Measurements from ENCODE around the gene ABCA2.
"Not testable (repeated sequence)": the region's sequence is repeated elsewhere in the genome, so short reads cannot be mapped to it uniquely, and the experiment has no call there.

ABCA2 gene

DNA sequence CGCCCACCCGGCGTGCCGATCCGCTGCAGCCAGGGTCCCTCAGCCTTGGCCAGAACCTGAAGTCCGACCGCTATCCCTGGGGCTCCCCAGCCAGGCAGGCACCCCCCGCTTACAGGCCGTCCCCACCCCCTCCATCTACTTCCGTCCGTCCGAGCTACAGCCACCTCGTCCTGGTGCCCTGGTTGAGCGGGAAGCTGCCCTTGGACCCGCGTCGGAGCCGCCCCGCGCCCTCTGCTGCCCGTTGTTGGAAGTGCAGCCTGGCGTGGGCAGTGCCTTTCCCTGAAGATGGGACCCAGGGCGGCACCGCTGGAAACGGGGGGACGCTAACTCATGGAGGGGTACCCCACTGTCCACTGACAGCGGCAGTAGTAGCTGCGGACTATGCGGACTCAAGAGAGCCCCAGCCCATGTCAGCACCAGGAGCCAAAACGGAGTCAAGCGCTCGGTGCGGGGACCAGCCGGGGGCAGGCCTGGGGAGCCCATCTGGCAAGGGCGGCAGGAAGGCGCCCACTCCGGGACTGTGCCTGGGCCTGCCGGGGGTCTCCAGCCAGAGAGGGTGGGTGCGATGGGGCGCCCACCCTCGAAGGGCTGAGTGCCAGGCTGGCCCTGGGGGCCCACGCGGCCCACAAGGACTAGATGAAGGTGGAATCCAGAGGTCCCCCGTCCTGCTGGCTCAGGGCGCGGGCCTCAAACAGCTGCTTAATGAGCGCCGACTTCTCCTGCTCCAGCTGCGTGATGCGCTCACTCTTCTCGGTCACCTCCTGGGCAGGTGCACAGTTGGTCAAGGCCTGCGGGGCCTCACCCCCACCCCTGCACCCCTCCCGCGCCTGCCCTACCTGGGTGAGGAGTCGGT is 36.2 kb upstream of the ABCA2 start:
- no peak for DNase-seq (ENCODE audit: low read depth, low spot score)

DNA sequence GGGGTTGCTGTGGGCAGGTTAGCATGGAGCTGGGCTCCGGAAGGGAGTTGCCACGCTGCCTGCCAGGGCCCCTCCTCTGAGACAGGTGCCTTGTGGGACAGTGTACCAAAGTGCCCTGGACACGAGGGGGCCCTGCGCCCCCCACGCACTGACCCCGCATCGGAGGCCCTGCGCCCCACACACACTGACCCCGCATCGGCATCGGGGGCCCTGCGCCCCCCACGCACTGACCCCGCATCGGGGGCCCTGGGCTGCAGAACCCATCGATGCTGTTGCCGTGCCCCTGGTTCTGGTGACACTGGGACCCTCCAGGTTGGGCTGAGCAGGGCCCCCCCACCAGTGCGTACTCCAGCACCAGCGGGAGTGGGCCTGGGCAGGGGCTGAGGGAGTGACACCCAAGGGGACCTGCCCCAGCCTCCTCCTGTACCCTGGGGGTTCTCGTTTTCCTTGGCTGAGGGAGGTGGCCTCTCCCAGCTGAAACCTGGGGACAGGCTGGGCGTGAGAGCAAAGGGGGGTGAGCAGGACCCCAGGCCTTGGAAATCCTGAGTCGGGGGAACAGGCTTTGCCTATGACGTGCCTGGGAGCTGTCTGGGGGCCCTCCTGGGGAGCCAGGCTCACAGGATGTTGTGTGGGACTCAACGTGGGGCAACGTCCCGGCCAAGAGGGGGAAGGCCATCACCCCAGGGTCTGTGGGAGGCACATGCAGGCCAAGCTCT is 35.4 kb upstream of the ABCA2 start:
- DNase-seq (ENCODE audit: low read depth, low spot score) = no peak

- DNase-seq (ENCODE audit: low read depth, low spot score) = not testable (repeated sequence)
Measured at GRCh38 chr9:137062798-137063197, 34.8 kb upstream of the ABCA2 start.

DNA sequence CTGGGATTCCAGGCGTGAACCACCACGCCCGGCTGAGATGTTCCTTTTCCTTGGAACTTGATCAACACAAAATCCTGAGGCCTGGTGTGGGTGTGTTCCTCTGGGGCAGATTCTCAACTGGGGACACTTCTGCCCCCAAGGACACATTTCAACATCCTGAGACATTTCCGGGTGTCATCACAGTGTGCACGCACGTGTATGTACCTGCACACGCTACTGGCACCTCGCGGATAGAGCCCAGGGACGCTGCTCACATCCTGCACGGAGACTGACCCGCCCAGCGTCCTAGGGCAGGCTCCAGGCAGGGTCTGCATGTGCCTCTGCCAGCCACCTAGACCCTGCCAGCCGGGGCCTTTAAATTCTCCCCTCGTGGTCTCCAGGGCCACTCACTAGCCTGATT is 34.3 kb upstream of the ABCA2 start:
- DNase-seq (ENCODE audit: low read depth, low spot score) = no peak

- DNase-seq (ENCODE audit: low read depth, low spot score) = no peak
Measured at GRCh38 chr9:137058521-137059234, 30.6 kb upstream of the ABCA2 start.

DNA sequence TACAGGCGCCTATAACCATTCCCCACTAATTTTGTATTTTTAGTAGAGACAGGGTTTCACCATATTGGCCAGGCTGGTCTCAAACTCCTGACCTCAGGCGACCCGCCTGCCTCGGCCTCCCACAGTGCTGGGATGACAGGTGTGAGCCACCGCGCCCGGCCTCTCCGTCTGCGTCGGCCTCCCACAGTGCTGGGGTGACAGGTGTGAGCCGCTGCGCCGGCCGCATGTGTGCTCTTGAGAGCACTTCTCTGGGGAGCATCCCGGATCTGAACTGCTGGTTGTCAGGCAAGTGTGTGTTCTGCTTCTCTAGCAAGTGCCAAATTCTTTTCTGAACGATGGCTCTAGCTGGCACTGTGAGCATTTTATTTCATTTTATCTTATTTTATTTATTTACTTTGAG is 29.5 kb upstream of the ABCA2 start:
- no peak for DNase-seq (ENCODE audit: low read depth, low spot score)

- no peak for DNase-seq (ENCODE audit: low read depth, low spot score)
Measured at GRCh38 chr9:137056739-137057415, 28.8 kb upstream of the ABCA2 start.

GRCh38 chr9:137055385-137056364 is 27.6 kb upstream of the ABCA2 start:
- no peak for DNase-seq (ENCODE audit: low read depth, low spot score)

DNA sequence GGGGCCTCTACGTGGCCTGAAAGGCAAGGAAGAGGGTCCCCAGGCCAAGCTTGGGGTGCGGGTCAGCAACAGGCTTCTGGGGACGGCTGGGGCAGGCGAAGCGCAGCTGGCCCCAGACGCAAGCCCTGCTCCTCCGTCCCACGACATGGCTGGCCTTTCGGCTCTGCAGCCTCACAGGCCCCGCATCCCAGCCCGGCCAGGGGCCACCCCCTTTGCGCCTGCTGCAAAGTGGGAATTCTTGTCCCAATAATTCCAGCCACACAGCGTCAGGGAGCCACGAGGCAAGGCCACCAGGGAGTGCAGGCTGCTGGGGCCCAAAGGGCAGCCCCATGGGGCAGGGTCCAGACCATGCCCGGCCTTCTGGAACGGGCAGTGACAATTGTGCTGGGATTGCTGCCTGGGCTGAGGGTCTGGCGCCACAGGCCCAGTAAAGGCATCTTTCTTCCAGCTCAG is 26.9 kb upstream of the ABCA2 start:
- DNase-seq (ENCODE audit: low read depth, low spot score) = no peak

GRCh38 chr9:137053944-137054931 is 26.2 kb upstream of the ABCA2 start, which contains the start of gene ENTPD2:
Gene ENTPD2, minus strand, starts transcription at chr9:137054061. Its CDS starts 64 bp downstream, at chr9:137053997.
- no peak for DNase-seq (ENCODE audit: low read depth, low spot score)

DNA sequence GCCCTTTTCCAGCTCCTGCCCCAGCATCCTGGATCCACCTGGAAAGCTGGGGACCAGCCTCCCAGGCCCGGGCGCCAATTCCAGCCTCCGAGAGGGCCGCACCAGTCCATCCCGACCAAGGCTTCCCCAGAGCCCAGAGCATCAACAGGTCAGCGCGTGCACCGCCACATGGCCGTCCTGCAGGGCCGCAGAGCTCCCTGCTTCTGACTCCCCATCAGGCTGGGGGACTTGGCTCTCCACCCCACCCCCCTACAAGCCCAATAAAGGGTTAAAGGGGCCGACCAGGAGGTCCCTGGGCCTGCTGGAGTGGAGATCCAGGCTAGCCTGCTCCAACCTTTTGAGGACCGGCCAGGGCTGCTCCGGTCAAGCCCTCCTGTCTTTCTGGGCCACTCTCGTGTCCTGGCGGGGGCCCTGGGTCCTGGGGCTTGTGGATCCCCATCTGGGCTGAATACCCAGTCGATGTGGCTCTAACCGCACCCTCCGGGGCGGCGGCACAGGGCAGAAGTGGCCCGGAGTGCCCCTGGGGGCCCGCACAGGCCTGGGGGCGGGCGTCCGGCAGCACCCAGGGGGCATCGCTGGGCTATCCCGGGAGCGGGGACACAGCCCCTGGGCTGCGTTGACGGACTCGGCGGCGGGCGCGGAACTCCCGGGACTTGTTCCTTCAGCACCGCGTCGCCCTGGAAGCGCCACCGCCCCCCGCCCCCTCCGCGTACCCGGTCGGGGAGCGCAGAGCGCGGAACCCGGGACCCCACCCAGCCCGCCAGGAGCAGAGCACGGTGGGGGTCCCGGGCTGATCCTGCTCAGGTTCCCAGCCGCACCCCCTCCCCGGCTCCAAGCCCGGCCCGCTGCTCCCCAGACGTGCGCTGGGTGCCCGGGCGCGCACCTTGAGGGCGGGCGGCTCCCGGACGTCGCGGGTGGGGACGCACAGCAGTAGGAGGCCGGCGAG is 25.2 kb upstream of the ABCA2 start:
- DNase-seq (ENCODE audit: low read depth, low spot score) = no peak

DNA sequence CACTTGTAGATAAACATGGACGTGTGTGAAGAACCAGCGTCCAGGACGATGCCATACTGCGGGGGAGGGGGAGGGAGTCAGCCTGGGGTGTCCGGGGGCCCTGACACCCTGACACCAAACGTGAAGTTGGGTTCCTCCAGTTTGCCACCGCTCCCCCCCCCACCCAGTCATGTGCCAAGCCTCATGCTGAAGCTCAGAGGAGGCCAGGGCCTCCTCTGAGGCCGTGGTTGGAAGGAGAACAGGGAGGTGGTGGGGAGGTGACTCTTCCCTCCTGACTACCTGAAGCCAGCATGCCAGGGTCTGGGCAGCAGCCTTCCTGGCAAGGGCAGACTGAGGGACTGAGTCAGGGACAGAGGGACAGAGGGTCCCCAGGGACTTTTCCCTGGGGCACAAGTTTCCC is 24.3 kb upstream of the ABCA2 start:
- DNase-seq (ENCODE audit: low read depth, low spot score) = no peak

- DNase-seq (ENCODE audit: low read depth, low spot score) = no peak
Measured at GRCh38 chr9:137051145-137051724, 23.2 kb upstream of the ABCA2 start.

DNA sequence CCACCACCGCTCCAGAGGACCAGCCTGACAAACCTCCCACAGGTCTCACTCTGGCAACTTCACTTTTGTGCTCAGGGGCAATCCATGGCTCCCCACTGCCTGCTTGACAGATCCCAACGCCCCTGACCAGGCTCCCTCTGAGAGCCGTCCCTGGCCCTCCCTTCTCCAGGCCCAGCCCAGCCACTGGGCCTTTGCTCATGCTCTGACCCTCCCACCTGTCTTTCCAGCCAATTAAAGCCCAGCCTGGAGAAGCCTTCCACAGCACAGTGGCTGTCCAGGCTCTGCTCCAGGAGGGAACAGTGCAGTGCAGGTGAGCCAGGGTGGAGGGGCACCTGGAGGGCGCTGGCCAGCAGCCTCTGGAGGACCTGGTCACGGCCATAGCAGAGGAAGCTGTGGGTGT is 22.5 kb upstream of the ABCA2 start:
- DNase-seq (ENCODE audit: low read depth, low spot score) = no peak

- DNase-seq (ENCODE audit: low read depth, low spot score) = no peak
Measured at GRCh38 chr9:137049544-137050449, 21.8 kb upstream of the ABCA2 start.

GRCh38 chr9:137048655-137049543 is 20.9 kb upstream of the ABCA2 start:
- DNase-seq (ENCODE audit: low read depth, low spot score) = no peak

Data from activated naive CD8-positive, alpha-beta T cell treated with anti-CD3 and anti-CD28 coated beads, Interleukin-2, amount 50 U/mL, for 16 hours (primary cell).